DMS 273 (cell line): ENCODE data around the gene EPS8.

Experiments
- DNase-seq: peaks from one replicate; lab custom pipeline; 2025; ENCODE audit not compliant: unreplicated experiment; lab: John Stamatoyannopoulos, UW

The EPS8 gene

GRCh38 chr12:15800278-15800677 lies 11.1 kb upstream of the EPS8 start:
- DNase-seq, result no peak

GRCh38 chr12:15797818-15798217 lies 8.6 kb upstream of the EPS8 start:
- DNase-seq, result no peak

- DNase-seq, result no peak
Measured at GRCh38 chr12:15796493-15797141, 7.4 kb upstream of the EPS8 start.

GRCh38 chr12:15794836-15795235 lies 5.6 kb upstream of the EPS8 start:
- DNase-seq, result no peak

GRCh38 chr12:15794196-15794595 lies 5.0 kb upstream of the EPS8 start:
- no peak for DNase-seq

GRCh38 chr12:15788233-15789219 lies 662 bp downstream of the EPS8 start:
- DNase-seq, result peak; percentile 50

- no peak for DNase-seq
Measured at GRCh38 chr12:15787778-15788177, 1.4 kb downstream of the EPS8 start.

- DNase-seq, result no peak
Measured at GRCh38 chr12:15786772-15787171, 2.4 kb downstream of the EPS8 start.

GRCh38 chr12:15783288-15783687 lies 5.9 kb downstream of the EPS8 start:
- DNase-seq, result no peak

GRCh38 chr12:15782667-15783066 lies 6.5 kb downstream of the EPS8 start:
- DNase-seq, result no peak

GRCh38 chr12:15779925-15780324 lies 9.3 kb downstream of the EPS8 start:
- no peak for DNase-seq

- DNase-seq, result no peak
Measured at GRCh38 chr12:15778126-15778525, 11.1 kb downstream of the EPS8 start.

- no peak for DNase-seq
Measured at GRCh38 chr12:15777355-15778012, 11.7 kb downstream of the EPS8 start.

GRCh38 chr12:15776532-15776931 lies 12.7 kb downstream of the EPS8 start:
- no peak for DNase-seq

GRCh38 chr12:15774819-15775218 lies 14.4 kb downstream of the EPS8 start:
- no peak for DNase-seq

- peak; percentile 37 for DNase-seq
Measured at GRCh38 chr12:15772405-15773018, 16.7 kb downstream of the EPS8 start.

- DNase-seq, result no peak
Measured at GRCh38 chr12:15770581-15770980, 18.6 kb downstream of the EPS8 start.

- no peak for DNase-seq
Measured at GRCh38 chr12:15770021-15770420, 19.2 kb downstream of the EPS8 start.

- no peak for DNase-seq
Measured at GRCh38 chr12:15769586-15769985, 19.6 kb downstream of the EPS8 start.

- DNase-seq, result no peak
Measured at GRCh38 chr12:15767301-15767700, 21.9 kb downstream of the EPS8 start.

GRCh38 chr12:15763328-15763727 lies 25.9 kb downstream of the EPS8 start:
- DNase-seq, result no peak
